Activated CD4-positive, alpha-beta T cell treated with anti-CD3 and anti-CD28 coated beads, Interleukin-2, Interleukin-4, amounts not matched to agents 100 ng/mL and 50 ng/mL, durations not matched to agents 16 hours and 8 hours (primary cell): ENCODE measurements around the gene TRIM28.
A peak's percentile ranks its signal among the peaks of the same experiment; 100 is the strongest.
"Not testable (repeated sequence)": the region's sequence is repeated elsewhere in the genome, so short reads cannot be mapped to it uniquely, and the experiment has no call there.

ENCODE experiments used
- DNase-seq: peaks from one replicate; pipeline ENCODE4 v3.0.0-alpha.2; 2020; ENCODE audit warnings: low spot score

The TRIM28 gene

GRCh38 chr19:58543826-58544590 is at the start of gene TRIM28:
Gene TRIM28, plus strand, starts transcription at chr19:58544064. Its CDS starts 694 bp downstream, at chr19:58544758.
- peak; percentile 100 for DNase-seq

- DNase-seq, result no peak
Measured at GRCh38 chr19:58497634-58498170, 46.2 kb upstream of the TRIM28 start.

- DNase-seq, result no peak
Measured at GRCh38 chr19:58498316-58499020, 45.4 kb upstream of the TRIM28 start.

- DNase-seq, result peak; percentile 100
Measured at GRCh38 chr19:58499021-58499927, 44.6 kb upstream of the TRIM28 start.

- DNase-seq, result no peak
Measured at GRCh38 chr19:58500242-58500641, 43.6 kb upstream of the TRIM28 start.

GRCh38 chr19:58507602-58508223 is 36.2 kb upstream of the TRIM28 start:
- DNase-seq, result not testable (repeated sequence)

- DNase-seq, result no peak
Measured at GRCh38 chr19:58509731-58510083, 34.2 kb upstream of the TRIM28 start.

GRCh38 chr19:58510084-58510862 is 33.6 kb upstream of the TRIM28 start:
- no peak for DNase-seq

GRCh38 chr19:58511353-58512208 is 32.3 kb upstream of the TRIM28 start, which contains the start of gene SLC27A5:
Gene SLC27A5, minus strand, starts transcription at chr19:58511992. Its CDS starts 37 bp downstream, at chr19:58511955.
- no peak for DNase-seq

GRCh38 chr19:58513213-58513693 is 30.6 kb upstream of the TRIM28 start:
- DNase-seq, result no peak

- peak; percentile 97 for DNase-seq
Measured at GRCh38 chr19:58513694-58514563, 29.9 kb upstream of the TRIM28 start.

- DNase-seq, result no peak
Measured at GRCh38 chr19:58514564-58515022, 29.3 kb upstream of the TRIM28 start.

GRCh38 chr19:58515259-58515658 is 28.6 kb upstream of the TRIM28 start:
- no peak for DNase-seq

- DNase-seq, result no peak
Measured at GRCh38 chr19:58516246-58516836, 27.5 kb upstream of the TRIM28 start.

GRCh38 chr19:58516964-58517833 is 26.7 kb upstream of the TRIM28 start:
- DNase-seq, result no peak

- DNase-seq, result no peak
Measured at GRCh38 chr19:58518256-58519086, 25.4 kb upstream of the TRIM28 start.
